ENCODE measurements around the gene ZFYVE28.

ZFYVE28 gene

DNA sequence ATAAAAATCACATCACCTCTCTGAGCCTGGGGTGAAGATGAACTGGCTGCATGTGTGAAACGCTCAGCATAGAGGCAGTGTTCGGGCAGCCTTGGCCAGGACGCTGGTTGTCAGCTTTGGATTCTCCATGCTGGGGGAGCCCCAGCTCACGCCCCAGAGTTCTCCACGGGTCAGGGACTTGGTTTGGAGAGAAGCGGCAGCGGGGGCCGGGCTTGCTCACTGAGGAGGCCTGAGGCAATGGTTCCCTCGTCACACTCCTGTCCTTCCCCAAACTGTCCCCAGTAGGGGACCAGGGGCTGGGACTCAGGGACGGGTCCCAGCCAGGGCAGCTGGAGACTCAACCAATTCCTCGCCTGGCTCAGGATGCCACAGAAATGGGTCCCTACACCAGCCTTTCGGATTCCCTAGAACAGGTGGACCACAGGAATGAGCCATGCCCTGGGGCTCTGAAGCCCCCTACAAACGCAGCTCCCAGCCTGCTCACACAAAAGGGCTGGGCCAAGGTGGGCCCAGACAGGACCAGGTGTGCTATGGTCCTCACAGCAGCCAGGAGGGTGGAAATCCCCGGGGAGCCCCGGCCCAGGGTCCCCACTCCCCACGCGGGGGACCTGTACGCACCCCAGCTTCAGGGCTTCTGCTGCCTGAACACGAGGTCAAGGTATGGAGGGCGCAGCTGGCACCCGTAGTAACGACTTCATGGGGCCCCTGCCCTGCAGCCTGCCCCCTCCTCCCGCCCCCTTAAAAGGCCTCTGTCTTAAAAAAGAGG is 157.9 kb downstream of the ZFYVE28 start:
- DNase-seq (ENCODE audit: low read depth in 2 of 2): no peak

DNA sequence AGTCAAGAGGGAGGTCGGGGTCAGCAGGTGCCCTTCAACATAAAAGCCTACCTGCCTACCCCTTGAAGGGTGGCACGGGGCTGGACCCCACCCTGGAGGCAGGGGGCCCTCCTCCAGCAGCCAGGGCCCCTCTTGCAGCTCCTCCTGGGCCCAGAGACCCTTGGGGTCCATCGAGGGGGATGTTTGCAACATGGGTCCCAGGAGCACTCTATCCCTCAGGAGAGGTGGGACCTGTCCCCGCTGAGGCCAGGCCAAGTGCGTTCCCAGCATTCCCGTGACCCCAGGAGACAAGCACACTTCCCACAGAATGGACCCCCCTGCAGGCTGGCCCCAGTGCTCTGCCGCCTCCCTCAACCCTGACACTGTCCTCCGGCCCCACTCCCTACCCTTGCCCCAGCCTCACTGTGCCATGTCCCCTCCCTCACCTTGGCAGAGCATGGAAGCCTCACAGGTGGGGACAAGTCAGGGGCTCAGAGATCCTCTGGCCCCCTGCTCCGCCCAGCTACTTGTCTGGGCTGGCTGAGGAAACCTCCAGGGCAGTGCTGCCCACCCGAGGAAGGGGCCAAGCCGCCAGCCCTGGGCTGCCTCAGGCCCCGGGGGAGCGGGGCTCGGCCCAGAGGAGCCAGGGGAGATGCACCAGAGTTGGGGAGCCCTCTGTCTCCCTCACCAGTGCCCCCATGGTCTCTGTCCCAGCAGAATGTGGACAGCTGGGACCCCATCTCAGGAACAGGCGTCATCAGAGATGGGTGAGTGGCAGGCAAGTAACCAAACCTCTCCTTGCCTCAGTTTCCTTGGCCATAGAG is 158.7 kb downstream of the ZFYVE28 start:
- no peak for DNase-seq (ENCODE audit: low read depth in 2 of 2)

DNA sequence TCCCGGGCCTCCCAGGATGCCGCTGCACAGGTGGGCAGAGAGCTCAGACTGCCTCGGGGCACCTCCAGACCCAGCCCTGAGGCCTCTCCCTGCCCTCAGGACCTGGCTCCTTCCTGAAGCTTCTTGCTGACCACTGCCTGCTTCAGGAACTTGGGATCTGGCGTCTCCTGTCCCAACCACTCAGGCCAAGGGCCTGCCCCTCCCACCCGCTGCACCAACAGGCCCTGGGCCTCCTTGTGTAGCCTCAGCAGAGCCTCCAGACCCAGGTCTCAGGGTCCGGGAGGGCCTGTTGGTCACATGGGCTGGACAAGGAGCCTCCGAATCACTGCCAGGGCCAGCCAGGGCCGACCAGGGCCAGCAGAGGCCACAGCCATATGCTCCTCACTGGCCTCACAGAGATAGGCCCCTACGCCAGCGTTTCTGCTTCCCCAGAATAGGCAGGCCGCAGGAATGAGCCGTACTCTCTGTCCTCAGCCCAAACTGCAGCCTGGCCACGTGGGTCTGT is 159.4 kb downstream of the ZFYVE28 start:
- DNase-seq (ENCODE audit: low read depth in 2 of 2): no peak

DNA sequence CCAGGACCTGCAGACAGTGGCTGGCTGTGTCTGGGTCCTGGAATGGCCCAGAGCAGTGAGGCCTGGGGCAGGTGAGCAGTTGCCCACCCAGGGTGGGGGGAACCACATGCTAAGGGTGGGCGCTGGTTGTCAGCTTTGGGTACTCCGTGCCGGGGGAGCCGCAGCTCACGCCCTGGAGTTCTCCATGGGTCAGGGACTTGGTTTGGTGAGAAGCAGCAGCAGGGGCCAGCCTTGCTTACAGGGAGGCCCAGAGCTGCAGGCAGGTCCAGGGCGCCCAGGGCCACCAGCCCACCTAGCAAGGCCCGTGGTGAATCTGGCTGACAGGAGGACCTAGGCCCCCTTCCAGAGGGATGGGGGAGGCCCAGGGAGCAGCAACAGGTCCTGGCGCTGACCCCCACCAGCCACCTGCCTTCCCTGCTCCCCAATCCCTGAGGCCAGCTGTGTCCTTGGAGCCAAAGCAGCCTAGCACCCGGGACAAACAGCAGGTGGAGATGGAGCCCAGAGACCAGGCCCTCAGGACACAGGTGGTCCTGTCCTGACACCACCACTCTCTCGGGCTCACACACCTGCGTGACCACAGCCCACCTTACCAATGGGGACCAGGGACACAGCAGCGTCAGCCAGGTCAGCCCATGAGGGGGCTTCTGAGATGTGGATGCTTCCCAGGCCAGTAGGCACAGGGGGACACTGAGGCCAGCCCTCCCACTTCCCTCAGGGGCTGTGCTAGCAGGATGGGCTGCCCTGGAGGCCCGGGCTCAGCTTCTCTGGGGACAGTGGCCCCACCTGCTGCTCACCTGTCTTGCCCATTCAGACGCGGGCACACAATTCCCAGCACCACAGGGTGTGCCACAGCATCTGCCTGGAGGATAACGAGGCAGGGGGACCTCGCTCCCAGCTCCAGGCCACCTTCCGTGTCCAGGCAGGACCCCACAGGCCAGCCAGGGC is 160.1 kb downstream of the ZFYVE28 start:
- no peak for DNase-seq (ENCODE audit: low read depth in 2 of 2)

DNA sequence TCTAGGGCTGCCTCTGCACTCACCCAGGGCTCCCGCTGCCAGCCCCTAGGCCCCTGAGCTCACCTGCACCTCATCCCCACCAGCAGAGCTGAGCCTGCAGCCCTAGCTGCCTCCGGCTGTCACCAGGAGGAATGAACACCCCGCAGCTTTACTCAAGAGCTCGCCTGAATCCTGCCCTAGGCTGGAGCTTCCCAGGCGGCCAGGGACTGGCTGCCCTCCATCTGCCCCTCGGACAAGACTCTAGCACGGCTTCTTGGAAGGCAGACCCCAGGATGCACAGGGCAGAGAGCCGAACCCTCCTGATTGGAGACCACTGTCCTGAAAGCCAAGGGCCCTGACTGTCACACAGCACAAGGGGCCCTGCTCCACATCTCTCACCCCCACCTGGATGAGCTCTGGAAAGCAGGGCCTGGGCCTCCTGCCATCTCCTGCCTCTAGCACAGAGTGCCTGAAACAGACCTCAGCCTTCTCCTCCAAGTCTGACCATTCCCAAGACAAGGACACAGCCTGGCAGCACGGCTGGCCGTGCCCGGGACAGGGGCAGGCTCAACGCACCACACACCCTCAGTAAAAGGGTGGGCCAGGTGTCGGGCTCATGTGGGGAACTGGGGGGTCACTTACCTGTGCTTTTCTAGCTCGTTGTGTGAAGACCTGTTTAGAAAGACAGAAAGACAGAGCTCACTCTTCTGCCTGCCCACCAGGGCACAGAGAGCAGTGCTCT is 160.9 kb downstream of the ZFYVE28 start:
- no peak for DNase-seq (ENCODE audit: low read depth in 2 of 2)

DNA sequence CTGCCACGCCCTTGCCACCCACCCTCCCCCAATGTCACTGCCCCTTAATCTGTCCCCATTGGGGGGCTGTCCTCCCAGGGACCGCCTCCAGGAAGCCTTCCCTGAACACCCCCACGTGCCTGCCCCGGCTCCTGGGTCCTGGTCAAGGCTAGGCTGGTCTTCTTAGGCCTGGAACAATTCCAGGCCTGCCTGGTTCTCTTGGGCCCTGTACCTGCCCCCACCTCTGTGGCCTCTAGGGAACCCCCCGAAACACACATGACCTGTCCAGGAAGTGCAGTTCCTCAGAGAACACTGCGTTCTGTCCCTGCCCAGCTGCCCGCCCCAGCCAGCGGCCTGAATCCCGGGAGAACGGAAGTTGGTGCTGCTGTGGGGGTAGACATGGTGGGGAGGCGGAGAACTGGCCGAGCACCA is 161.7 kb downstream of the ZFYVE28 start:
- DNase-seq (ENCODE audit: low read depth in 2 of 2): no peak

DNA sequence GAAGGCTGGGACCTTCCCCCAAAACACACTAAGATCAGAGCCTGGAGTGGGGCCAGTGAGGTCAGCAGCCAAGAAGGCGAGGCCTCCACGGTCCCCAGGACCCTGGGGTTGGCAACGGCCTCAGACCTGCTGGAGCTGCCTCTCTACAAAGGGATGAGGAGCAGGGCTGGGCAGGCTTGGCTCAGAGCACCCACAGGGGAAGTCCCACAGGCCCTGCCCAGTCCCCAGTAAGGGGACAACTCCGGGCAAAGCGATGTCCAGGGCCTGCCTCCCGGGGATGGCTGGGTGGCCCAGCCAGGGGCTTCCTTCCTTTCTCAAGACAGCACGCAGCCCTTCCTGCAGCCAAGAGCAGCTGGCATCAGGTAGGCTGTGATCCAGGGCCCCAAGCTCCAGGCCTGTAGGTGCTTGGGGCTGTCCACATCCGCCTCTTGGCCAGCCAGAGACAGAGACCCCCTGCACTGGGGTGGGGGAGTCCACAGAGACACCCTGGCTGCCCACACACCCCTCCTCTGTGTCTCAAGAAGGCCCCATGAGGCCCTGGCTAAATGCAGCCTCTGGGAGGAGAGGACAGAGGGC is 162.2 kb downstream of the ZFYVE28 start:
- no peak for DNase-seq (ENCODE audit: low read depth in 2 of 2)

DNA sequence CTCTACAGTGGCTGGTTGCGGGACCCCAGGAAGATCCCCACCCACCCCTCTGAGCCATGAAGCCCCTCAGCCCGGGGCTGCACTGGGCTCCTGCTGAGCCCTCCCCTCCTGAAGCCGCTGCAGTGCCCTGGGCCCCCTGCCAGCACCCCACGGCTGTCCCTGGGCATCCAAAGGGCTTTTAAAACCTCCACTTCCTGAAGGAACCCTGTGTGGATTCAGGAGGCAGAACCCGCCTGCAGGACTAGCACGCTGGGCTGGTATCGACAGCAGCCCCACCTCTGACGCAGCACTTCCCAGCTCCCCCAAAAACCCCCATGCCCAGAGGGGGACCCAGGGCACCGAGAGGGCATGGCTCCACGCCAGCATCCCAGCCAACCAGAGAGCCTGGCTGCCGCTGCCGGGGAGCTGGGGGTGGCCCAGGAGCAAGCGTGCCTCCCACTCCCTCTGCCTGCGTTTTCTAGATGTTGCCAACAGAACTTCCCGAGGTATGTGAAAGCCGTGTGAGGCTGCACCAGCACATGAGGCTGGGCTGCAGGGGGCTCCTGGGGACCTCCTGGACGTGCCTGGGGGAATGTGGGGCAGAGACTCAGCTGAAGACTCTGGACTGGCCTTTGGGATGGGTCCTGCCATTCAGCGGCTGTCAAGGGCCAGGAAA is 162.8 kb downstream of the ZFYVE28 start:
- DNase-seq (ENCODE audit: low read depth in 2 of 2): no peak

DNA sequence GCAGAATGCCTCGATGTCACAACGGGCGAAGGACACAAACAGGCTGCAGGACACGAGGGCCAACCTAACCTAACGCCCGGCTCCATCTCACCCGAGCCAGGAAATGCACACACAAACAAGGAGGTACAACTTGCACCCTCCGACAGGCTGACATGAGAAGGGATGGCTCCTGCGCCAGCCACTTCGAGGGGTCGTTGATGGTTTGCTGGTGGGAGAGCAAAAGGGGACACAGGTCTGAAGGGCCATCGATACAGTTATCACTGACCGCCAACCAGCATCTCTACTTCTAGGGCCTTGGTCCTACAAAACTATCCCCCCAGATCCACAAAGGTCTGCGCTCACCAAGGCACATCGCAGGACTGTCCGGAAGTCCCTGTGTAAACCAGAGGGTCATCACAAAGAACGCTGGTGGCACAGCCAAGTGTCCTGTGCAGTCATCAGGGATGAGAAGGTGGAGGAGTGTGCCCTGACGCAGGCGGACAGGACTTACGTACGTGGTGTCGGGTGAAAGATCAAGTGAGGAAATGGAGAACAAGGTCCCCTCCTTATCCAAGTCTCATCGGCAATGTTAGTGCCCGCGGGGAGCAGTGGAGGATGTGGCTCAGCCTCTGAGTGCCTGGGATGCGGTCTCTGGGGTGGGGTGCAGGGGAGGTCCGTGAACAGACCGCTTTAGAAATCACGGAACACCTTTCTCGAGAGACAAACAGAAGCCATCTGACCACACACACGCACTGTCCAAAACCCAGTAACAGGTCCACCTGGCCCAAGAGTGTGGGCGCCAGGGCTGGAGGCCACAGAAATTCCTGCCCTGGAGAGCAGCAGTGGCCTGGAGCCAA is 163.6 kb downstream of the ZFYVE28 start:
- DNase-seq (ENCODE audit: low read depth in 2 of 2): no peak

DNA sequence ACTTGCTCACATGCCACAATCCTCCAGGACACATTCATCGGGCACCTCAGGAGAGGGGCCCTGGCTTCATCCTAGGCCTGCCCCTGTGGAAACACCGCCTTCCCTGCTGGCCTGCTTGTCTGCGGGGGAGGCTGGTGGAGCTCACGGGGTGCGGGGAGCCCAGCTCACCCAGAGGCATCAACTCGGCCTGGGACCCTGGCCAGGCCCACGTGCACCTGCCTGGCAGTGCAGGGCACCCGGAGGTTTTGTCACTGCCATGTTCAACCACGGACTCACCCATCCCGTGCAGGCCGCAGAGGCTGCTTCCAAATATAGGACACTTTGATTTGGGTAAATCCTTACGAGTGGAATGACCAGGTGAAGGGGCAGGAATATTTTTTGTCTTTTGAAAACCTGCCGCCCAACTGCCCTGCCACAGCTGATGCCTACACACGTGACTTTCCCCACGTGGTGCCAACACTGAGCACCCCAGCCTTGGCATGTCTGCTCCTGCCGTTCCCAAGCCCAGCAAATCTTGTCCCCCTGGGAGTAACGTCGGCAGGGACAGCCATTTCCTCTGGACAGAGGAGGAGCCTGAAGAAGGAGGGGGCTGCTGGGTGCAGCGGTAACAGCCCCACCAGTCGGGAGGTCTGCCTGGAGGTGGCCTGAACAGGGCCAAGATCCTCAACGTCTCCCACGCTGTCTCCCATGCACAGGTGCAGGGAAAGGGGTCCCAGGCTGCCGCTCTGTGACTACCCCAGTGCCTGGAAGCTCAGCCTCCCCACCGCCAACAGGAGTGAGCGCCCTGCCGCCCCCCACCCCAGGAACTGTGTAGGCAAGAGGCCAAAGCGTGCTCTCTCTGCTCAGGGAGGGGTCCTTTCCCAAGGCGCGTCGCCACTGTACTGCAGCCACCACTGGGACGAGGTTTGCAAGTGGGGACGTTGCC is 165.0 kb downstream of the ZFYVE28 start:
- DNase-seq (ENCODE audit: low read depth in 2 of 2): no peak

DNA sequence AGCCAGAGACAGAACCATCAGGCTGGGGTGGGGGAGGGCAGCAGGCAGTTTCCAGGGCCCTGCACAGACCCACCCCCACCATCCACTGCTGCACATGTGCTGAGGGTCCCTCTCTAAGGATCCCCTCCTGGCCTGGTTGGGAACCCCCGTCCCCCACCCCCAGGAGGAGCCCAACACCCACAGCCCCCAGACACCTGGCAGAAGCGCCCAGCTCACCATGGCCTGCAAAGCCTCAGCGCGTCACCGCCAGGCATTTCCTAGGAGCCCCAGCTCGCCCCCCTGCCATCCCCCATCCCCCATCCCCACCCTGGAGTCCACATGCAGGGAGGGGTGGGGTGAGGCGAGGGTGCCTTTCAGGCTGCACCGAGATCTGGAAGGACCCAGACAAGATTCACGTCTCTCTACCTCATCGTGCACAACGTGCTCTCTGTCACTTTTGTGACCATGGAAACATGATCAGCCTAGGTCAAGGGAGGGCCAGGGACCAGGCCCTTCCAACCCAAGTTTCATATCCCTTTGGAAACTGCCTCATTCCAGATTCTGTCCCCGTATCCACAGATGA is 165.8 kb downstream of the ZFYVE28 start:
- DNase-seq (ENCODE audit: low read depth in 2 of 2): no peak

DNA sequence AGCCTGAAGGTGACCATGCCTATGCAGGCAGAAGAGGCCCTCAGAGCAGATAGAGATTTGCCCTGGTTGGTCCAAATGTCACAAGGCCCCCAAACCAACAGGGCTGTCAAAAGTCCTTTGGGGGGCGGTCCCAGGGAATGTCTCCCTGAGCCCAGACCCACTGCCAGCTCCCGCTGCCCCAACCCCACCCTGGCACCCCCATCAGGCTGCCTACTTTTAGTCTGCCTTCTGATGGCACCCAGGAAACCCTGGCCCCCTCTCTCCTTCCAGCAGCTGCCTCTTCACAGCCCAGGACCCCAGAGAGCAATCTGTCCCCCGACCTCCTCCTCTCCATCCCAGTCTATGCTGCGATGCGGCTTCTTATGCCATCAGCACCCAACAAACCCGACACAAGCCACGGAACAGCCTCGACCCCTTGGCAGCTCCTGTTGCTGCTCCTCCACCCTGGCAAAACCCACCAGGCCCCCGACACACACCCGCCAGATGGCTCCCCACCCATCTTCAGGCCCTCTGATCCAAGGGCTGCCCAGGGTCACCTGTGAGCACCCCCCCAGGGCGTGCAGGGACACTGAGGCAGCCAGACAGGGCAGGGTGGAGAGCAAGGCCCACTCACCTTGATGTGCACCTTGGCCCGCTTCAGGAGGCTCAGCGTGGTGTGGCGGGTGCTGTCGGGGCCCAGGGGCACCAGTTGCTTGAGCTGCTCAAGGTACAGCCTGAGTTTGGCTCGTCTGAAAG is 166.5 kb downstream of the ZFYVE28 start:
- DNase-seq (ENCODE audit: low read depth in 2 of 2): no peak

DNA sequence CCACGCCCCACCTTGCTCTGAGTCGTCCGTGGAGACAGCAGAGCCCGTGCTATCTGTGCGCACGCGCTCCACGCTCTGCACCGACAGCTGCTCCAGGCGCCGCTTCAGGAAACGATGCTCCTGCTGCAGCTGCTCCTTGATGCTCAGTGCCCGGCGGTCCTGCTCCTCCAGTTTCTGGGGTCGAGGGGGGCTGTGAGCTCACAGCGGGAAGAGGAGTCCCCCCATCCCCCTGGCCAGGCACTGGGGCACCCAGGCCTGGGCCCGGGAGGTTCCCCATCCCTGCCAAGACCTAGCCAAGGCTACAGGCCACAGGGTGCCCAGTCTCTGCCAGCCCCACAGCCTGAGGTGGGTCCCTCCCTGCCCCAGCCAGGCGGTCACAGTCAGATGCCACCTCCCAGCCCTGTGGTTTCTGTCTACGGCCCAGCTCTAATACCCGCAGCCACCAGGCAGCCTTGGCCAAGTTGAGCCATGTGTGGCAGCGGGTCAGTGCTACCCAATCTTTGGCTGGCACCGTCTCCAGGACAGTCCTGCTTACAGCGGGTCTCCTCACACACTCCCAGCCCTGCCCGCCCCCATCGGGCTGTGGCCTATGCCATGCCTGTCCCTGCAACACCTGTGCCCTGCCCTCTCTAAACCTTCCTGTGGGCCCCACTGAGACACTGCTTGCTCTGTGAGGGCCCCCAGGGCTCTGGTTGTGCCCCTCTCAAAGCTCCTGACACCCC is 167.2 kb downstream of the ZFYVE28 start:
- DNase-seq (ENCODE audit: low read depth in 2 of 2): no peak

DNA sequence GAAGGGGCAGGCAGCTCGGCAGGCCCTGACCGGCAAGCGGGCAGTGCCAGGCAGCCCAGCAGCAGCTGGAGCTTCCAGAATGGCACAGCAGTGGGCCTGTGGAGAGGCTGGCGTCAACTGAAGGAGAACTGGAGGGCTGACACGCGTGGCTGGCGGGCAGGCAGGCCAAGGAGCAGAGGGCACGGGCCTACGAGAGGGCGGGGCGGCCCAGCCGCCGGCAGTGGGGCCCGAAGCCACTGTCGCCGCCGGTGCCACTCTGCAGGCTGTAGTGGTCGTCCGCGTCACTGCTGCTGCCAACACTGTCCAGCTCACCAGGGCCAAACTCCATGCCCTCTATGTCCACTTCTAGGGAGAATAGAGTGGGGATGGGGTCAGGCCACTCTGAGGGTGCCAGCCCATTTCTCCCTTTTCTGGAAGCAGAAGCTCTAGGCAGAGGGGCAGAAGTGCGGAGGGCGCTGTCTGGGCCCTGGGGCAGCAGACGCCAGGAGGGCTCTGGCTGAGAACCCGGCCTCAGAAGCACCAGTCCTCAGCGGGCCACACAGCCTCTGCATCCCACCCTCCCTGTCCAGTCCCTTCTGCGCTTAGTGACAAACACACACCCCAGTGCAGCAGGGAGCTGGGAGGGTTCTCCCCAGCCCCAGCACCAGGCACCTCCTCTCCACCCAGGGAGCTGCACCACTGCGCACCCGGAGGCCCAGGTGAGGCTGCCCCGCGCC is 167.9 kb downstream of the ZFYVE28 start:
- no peak for DNase-seq (ENCODE audit: low read depth in 2 of 2)

DNA sequence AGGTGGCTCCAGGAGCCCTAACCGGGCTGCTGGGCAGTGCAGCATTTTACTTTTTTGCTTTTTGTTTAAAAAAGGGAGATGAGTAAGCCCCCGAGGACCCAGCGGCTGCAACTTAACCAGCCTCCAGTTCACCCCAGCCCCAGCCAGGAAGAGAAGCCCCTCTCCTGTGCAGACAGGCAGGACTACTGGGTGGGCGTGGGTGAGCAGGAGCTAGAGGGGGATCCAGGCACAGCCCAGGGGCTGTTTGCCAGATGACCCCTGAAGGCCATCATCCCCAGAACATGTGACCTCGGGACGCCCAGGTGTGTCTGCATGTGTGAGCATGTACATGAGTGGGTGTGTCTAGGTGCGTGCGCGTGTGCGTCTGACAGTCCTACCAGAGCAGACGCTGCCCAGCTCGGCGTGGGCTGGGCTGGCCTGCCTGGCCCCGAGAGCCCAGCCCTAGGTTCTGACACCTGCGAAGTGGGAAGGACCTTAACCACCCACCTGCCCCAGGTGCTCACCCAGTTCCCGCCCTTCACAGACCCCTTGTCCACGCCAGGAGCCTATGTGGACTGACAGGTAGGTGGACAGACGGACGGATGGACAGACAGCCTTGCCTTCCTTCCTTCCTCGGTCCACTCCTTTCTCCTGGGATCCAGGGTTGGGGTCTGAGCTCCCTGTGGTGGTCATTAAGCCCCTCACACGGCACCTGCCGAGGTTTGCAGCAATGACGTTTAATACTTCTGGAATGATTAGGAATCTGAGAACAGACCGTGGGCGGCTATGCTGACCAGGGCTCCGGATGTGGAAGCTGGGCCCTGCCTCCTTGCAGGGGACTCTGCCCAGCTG is 168.7 kb downstream of the ZFYVE28 start:
- DNase-seq (ENCODE audit: low read depth in 2 of 2): no peak
